ENCODE results near the gene SLC40A1. TPM values are rescaled to one million over a fixed set of nuclear protein-coding genes. Genes with fewer than 3 reads are reported as not detected.

The SLC40A1 gene
- total RNA-seq, 3 donors from 2014 or later: 2.1 to 4.6 (median 2.4) TPM

DNA sequence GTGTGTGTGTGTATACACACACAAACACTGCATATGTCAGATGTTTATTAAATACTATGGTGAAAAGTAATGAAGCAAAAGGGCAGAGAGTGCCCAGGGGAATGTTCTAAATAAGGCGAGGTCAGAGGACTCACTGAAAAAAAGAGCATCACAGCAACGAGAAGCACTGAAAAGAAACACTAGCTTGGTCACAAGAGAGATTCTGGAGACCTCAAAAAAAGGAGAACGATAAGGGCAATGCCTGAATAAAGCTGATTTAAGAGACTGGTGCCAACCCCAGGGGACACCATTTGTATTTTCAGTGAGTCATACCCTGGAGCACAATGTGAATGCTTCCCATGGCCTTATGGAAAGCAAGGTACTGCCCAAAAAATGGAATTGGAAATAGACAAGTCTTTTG, 14.5 kb downstream of the SLC40A1 start:
- no peak for ATAC-seq
- Mint-ChIP-seq H3K4me1 (ENCODE audit: low read depth) (peaks cover 38% of the 10 kb centered on the region), H3K4me3 (no peak overlapping the region), H3K36me3 (ENCODE audit: insufficient read depth) (peaks cover 31% of the 10 kb centered on the region), H3K9me3 (no peaks in the 10 kb centered on the region), H3K27me3 (ENCODE audit: low read depth) (no peaks in the 10 kb centered on the region)
- DNase-seq: no peak

DNA sequence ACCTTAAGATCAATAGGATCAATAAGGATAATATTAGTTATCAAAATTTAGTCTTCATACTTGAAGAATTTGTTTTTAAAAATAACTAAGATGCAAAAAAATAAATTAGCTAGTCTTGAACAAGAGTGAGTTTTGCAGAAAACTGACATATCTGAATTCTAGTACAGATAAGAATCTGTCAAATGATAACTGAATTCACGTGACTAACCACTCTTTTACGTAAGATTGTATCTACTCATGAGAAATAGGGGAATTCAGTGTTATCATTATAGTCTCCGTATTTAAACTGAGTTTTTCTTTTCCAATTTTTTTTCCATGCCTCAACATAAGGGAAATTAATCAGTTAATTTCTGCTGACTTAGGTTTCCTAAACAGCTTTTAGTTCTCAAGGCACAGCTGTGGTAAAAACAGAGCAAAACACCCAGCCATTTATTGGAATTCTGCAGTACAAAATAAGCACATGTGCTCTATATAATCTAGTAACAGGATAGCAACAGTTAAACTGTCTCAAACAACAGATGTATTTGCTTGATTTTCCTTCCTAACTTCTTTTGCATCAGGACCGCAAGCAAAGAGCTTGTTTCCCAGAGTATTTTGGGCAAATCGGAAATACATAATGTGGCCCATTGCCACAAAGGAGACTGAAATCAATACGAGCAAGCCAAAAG, 19.1 kb downstream of the SLC40A1 start:
- H3K4me1 Mint-ChIP-seq (ENCODE audit: low read depth): peaks cover 15% of the 10 kb centered on the region
- H3K9me3 Mint-ChIP-seq: no peaks in the 10 kb centered on the region
- no peaks in the 10 kb centered on the region for H3K27me3 Mint-ChIP-seq (ENCODE audit: low read depth)
- peaks cover 25% of the 10 kb centered on the region for H3K36me3 Mint-ChIP-seq (ENCODE audit: insufficient read depth)
- ATAC-seq (no peak), DNase-seq (no peak)
- no peak overlapping the region for H3K4me3 Mint-ChIP-seq

DNA sequence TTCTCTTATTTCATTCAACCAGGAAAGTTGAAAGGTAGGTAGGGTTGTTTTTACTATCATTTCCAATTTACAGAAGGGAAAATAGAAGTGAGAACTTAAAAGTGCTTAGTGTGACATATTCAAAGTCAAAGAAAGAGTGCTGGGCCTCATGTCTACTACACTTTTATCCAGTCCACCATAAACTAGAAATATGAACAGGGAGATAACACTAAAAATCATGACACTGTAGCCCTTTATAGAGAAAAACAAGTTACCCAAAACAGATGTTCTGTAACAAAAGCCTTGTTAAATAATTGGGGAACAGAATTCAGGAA, 20.4 kb downstream of the SLC40A1 start:
- DNase-seq (no peak), ATAC-seq (no peak)
- no peaks in the 10 kb centered on the region for H3K9me3 Mint-ChIP-seq
- no peaks in the 10 kb centered on the region for H3K27me3 Mint-ChIP-seq (ENCODE audit: low read depth)
- H3K36me3 Mint-ChIP-seq (ENCODE audit: insufficient read depth): peaks cover 17% of the 10 kb centered on the region
- H3K4me3 Mint-ChIP-seq: no peak overlapping the region
- peaks cover 16% of the 10 kb centered on the region for H3K4me1 Mint-ChIP-seq (ENCODE audit: low read depth)

DNA sequence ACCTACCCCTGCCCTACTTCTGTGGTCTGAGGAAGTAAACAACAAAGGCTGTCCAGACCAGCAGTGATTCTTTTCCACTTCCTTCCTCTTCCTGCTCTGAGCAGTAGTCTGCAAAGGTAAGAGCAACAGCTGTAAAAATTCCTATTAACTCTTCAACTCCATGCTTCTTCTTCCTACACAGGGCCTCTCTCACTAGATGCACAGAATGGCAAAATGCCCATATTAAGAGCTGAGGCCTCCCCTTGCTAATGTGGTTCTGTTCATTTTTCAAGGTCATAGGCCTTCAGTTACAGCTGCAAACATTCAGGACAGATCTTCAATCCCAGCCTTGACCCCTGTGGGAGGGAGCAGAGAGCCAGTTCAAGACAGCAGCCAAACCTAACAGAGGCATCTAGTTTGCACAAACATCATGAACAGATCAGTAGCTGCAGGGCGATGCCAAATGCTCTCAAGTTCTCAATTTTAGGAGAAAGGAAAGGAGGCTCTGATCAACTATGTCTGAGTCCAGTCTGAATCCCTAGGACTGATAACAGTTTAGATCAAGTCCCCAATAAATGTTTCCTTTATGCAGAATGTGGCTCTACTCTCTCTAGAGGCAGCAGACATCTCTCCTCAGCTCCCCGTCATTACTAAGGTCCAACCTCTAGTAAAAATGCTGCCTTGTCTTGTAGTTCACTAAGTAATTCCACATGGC, 20.9 kb downstream of the SLC40A1 start:
- Mint-ChIP-seq H3K9me3 (no peaks in the 10 kb centered on the region), H3K4me1 (ENCODE audit: low read depth) (peaks cover 16% of the 10 kb centered on the region), H3K27me3 (ENCODE audit: low read depth) (no peaks in the 10 kb centered on the region), H3K36me3 (ENCODE audit: insufficient read depth) (peaks cover 12% of the 10 kb centered on the region), H3K4me3 (no peak overlapping the region)
- DNase-seq (no peak), ATAC-seq (no peak)

DNA sequence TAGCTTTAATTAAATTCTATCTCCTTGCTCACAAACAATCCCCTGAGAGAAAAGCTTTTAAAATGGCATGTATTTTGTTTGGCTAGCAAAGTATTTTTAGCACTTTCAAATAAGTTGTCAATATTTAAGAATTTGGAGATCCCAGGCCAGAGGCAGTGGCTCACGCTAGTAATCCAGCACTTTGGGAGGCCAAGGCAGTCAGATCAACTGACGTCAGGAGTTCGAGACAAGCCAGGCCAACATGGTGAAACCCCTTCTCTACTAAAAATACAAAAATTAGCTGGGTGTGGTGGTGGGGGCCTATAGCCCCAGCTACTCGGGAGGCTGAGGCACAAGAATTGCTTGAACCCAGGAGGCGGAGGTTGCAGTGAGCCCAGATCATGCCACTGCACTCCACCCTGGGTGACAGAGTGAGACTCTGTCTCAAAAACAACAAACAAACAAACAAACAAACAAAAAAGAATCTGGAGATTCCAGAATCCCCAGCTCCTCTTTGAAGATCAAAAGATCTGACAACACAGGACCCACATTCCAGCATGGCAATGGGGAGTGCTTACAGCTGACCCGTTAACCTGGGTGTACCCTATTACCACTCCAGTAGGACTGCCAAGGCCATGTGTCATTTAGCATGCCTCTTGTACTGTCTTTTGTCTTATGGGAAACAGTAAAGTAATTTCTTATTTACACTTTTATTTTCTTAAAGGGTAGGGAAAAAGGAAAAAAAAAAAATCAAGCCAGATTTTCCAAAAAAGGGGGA, 21.9 kb downstream of the SLC40A1 start:
- DNase-seq (no peak), ATAC-seq (no peak)
- Mint-ChIP-seq H3K9me3 (no peaks in the 10 kb centered on the region), H3K4me3 (no peak overlapping the region), H3K36me3 (ENCODE audit: insufficient read depth) (peaks cover 8% of the 10 kb centered on the region), H3K27me3 (ENCODE audit: low read depth) (no peaks in the 10 kb centered on the region), H3K4me1 (ENCODE audit: low read depth) (peaks cover 16% of the 10 kb centered on the region)

DNA sequence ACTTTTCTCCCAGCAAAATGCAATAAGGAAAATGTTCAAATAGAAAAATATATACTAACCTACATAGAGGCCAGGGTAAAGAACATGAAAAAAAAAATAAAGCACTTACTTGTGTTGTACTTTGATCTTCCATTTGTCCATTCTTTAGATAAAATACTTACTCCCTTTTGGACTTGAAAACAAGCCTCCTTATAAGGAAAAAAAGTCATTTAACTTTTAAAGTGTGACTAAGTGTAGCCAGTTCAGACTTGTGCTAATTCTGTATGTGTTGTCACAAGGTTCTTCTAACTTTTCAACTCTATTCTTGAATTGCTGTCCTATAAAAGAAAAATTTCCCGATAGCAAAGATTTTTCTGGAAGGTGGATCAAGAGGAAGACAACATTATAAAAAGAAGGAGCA, 23.2 kb downstream of the SLC40A1 start:
- Mint-ChIP-seq H3K4me1 (ENCODE audit: low read depth) (peaks cover 16% of the 10 kb centered on the region), H3K36me3 (ENCODE audit: insufficient read depth) (peaks cover 5% of the 10 kb centered on the region), H3K9me3 (no peaks in the 10 kb centered on the region), H3K27me3 (ENCODE audit: low read depth) (no peaks in the 10 kb centered on the region), H3K4me3 (no peak overlapping the region)
- DNase-seq: no peak
- no peak for ATAC-seq

DNA sequence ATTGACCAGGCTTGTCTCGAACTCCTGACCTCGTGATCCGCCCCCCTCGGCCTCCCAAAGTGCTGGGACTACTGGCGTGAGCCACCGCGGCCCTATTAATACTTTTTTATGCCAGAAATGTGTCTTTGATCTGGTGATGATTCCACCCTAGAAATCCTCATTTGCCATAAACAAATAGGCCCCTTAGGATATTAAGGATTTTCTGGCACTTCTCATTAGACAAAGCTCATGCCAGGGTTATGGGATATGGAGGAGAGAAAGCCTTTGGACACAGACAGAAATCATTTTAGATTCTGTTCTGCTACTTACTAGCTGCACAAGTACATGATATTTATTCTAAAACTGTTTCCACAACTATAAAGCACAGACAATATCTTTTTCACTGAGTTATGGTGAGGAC, 24.1 kb downstream of the SLC40A1 start:
- no peaks in the 10 kb centered on the region for H3K27me3 Mint-ChIP-seq (ENCODE audit: low read depth)
- no peak for ATAC-seq
- H3K9me3 Mint-ChIP-seq: no peaks in the 10 kb centered on the region

DNA sequence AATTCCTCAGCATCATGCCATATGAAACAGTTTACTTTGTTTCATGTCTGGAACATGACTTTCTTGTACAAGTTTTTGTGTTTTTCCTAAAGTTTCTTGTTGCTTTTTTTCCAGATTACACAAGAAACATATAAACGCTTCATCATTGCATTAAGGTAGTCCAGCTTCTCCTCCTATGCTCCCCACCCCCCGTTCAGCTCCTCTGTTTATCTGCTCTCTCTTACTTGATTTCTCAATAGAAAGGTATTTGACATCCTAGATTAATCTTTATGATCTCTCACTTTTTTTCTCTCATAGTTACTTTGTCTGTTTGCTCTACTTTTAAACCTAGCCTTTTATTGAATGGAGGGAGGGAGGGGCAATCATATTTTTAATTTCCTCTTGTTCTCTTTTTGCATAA, 25.4 kb downstream of the SLC40A1 start:
- no peak for ATAC-seq
- Mint-ChIP-seq H3K4me3 (no peak overlapping the region), H3K9me3 (no peaks in the 10 kb centered on the region), H3K36me3 (ENCODE audit: insufficient read depth) (no peaks in the 10 kb centered on the region), H3K4me1 (ENCODE audit: low read depth) (peaks cover 11% of the 10 kb centered on the region), H3K27me3 (ENCODE audit: low read depth) (no peaks in the 10 kb centered on the region)
- no peak for DNase-seq

More for the DNA sequence above, 24.1 kb downstream of the SLC40A1 start:
- no peak for DNase-seq
- Mint-ChIP-seq H3K4me1 (ENCODE audit: low read depth) (peaks cover 12% of the 10 kb centered on the region), H3K36me3 (ENCODE audit: insufficient read depth) (peaks cover under 1% of the 10 kb centered on the region), H3K4me3 (no peak overlapping the region)

DNA sequence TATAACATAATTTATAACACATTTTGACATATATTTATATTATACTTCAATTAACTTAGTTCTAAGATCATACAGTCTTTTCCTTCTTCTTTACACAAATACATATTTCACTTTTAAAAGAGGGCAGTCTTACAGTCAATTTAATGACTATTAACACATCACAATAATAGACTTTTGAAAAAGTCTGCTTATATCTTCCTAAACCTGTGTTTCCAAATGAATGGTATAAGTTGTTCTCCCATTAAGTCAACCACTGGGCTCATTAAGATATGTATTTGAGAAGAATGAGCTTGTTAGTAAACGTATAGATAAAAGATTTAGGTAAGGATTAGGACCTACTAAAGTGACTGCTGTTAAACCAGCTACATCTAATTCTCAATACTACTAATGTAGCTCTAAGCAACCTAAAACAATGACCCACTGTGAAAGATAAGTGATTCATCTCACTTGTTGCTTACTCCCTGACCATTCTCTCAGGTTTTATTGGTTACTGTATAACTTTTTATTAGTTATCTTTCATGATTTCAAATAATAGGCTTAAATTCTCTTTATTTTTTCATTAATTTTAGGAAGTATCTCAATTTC, 27.0 kb downstream of the SLC40A1 start:
- Mint-ChIP-seq H3K4me3 (no peak overlapping the region), H3K4me1 (ENCODE audit: low read depth) (peaks cover 2% of the 10 kb centered on the region), H3K27me3 (ENCODE audit: low read depth) (no peaks in the 10 kb centered on the region), H3K36me3 (ENCODE audit: insufficient read depth) (no peaks in the 10 kb centered on the region), H3K9me3 (no peaks in the 10 kb centered on the region)
- DNase-seq (no peak), ATAC-seq (no peak)

DNA sequence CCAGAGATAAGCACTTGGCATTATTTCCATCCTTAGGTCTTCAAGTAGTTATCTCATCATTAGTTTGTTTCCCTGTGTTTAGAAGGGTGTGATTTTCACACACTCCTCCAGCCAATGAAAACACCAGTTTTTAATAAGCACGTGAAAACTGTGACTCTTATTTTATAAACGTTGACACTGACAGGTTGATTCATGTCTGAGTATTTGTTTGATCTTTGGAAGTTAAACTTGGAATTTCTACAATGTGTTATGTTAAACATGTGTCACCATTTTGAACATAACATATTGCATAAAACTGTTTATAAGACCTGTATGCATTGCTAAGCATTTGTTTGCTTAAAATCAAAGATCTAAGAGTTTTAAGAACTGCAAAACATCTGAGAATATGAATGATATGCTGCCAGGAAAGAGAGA, 27.6 kb downstream of the SLC40A1 start:
- Mint-ChIP-seq H3K4me3 (no peak overlapping the region), H3K4me1 (ENCODE audit: low read depth) (peaks cover 2% of the 10 kb centered on the region), H3K27me3 (ENCODE audit: low read depth) (no peaks in the 10 kb centered on the region), H3K36me3 (ENCODE audit: insufficient read depth) (no peaks in the 10 kb centered on the region), H3K9me3 (no peaks in the 10 kb centered on the region)
- no peak for ATAC-seq
- DNase-seq: no peak

DNA sequence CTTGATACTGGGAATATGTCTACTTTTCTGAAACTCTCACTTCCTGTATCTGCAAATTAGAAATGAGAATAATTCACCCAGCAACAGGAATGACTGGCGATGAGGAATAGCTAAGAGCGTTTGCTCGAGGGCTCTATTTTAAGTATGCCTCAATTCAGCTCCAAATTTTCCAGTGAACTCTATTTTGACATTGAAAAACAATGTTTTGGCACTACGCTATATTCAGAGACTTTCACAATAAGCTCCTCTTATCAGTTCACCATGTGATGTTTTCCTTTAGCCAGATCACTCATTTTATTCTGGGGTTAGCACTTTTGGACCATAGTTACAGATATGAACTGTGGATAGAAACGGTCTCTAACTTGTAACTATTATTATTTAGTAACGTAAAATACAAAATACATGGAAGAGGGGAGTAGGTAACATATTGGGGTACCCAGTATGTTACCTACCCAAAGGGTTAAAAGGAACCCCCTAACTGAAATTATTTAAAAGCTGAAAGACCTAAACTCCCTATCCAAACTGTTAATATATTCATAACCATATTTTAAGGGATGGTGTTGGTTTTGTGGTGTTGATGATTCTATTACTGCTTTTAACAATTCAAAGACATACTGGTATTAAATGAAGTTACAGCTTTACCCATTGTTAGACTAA, 28.1 kb downstream of the SLC40A1 start:
- Mint-ChIP-seq H3K4me3 (no peak overlapping the region), H3K4me1 (ENCODE audit: low read depth) (peaks cover 2% of the 10 kb centered on the region), H3K9me3 (no peaks in the 10 kb centered on the region), H3K36me3 (ENCODE audit: insufficient read depth) (no peaks in the 10 kb centered on the region), H3K27me3 (ENCODE audit: low read depth) (no peaks in the 10 kb centered on the region)
- DNase-seq (no peak), ATAC-seq (no peak)

DNA sequence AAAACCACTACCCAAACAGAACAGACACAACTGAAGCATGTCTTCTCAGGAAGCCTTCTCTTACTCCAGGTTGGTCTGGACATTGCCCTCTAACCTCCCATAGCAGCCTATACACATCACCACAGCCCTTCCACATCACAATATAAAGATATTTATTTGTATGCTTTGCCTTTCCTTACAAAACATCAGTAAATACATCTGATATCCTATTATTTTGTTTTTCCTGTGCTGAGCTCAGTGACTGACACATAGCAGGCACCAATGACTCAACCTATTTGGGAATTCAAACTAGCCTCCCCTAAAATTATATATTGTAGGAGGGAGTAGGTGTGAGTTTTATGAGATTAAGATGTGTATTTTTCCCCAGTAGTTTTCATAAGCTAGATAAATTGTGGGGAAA, 28.8 kb downstream of the SLC40A1 start:
- Mint-ChIP-seq H3K36me3 (ENCODE audit: insufficient read depth) (no peaks in the 10 kb centered on the region), H3K9me3 (no peaks in the 10 kb centered on the region)
- no peak for ATAC-seq

DNA sequence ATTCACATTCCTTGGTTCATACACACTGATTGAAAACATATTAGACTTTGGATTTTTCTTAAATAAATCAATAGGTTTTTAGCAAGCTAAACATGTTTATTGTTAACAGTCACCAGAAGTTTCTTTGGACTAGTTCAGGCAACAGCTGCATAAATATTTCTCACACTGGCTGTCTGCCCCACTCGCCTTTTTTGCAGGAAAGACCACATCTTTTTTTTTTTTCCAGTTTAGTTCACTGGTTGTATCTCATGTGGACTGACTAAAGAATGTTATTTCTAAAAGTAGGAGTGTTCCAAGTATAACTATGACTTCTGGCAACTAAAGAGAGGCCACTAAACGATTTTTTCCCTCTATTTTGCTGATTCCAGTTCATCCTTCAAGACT, 31.1 kb downstream of the SLC40A1 start:
- no peak for DNase-seq
- no peaks in the 10 kb centered on the region for H3K4me1 Mint-ChIP-seq (ENCODE audit: low read depth)
- no peak for ATAC-seq
- H3K27me3 Mint-ChIP-seq (ENCODE audit: low read depth): no peaks in the 10 kb centered on the region
- H3K4me3 Mint-ChIP-seq: no peak overlapping the region
- H3K36me3 Mint-ChIP-seq (ENCODE audit: insufficient read depth): no peaks in the 10 kb centered on the region
- no peaks in the 10 kb centered on the region for H3K9me3 Mint-ChIP-seq

More for the DNA sequence above, 28.8 kb downstream of the SLC40A1 start:
- Mint-ChIP-seq H3K4me1 (ENCODE audit: low read depth) (peaks cover 2% of the 10 kb centered on the region), H3K27me3 (ENCODE audit: low read depth) (no peaks in the 10 kb centered on the region), H3K4me3 (no peak overlapping the region)
- DNase-seq: no peak

DNA sequence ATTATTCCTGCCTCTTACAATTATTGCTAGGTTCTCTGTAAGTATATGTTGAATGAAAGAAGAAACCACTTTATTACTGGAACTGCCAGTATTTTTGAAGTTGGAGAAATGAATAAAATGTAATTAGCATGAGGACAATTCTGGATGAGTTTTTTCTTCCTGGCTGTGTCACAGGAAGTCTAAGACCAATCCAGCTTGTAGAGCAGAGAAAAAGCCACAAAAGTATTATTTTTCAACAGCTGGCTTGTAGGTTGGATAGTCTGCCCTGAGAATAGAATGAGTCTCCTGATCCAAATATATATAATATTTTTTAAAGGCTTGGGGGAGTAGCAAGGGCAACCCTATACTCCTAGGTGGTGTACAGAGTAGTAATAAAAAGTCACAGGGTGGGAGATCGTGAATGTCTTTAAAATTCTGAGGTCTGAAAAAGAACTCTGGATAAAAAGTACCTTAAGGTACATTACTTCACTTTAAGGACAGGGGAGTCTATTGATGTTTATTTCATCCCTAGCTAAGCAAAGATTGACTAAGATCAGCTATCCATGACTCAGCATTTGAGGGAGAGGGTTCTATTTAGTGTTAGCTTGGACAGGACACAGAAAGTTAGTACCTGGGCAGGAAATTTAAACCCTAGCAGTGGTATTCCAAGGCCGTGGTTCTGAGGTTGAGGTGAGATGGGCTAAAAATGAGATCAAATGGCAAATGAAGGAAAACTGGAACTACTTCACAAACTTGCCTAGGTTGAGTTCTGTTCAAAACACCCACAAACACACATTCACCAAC, 31.7 kb downstream of the SLC40A1 start:
- Mint-ChIP-seq H3K27me3 (ENCODE audit: low read depth) (no peaks in the 10 kb centered on the region), H3K9me3 (no peaks in the 10 kb centered on the region), H3K4me3 (no peak overlapping the region), H3K36me3 (ENCODE audit: insufficient read depth) (no peaks in the 10 kb centered on the region), H3K4me1 (ENCODE audit: low read depth) (no peaks in the 10 kb centered on the region)
- ATAC-seq (no peak), DNase-seq (no peak)
